ENCODE results near the gene AHNAK. TPM values are rescaled to one million over a fixed set of nuclear protein-coding genes. Genes with fewer than 3 reads are reported as not detected.

AHNAK gene
- total RNA-seq, 1 donor from 2014 or later = 432 TPM

GRCh38 chr11:62395885-62396551 lies 150.6 kb downstream of the AHNAK start:
- H3K9me3 ChIP-seq (ENCODE audit: control insufficient read depth in 3 of 3, low read length in 3 of 3) = no peaks in the 10 kb centered on the region
- no peaks in the 10 kb centered on the region for H3K27me3 ChIP-seq (ENCODE audit: control insufficient read depth in 3 of 3, insufficient read depth in 3 of 3, low read length in 3 of 3)
- H3K9ac ChIP-seq (ENCODE audit: low read depth in 1 of 3, low read length in 3 of 3) = no peak overlapping the region
- no peaks in the 10 kb centered on the region for H3K36me3 ChIP-seq (ENCODE audit: control insufficient read depth in 3 of 3, insufficient read depth in 3 of 3, low read length in 3 of 3)
- no peak overlapping the region for H3K27ac ChIP-seq (ENCODE audit: low read depth, low read length)
- H3K4me3 ChIP-seq (ENCODE audit: low read length in 3 of 3) = no peak overlapping the region
- H3K4me1 ChIP-seq (ENCODE audit: control insufficient read depth in 3 of 3, insufficient read depth in 3 of 3, low read length in 3 of 3) = peaks cover 37 to 42% (median 39%) of the 10 kb centered on the region in 3 donors

DNA sequence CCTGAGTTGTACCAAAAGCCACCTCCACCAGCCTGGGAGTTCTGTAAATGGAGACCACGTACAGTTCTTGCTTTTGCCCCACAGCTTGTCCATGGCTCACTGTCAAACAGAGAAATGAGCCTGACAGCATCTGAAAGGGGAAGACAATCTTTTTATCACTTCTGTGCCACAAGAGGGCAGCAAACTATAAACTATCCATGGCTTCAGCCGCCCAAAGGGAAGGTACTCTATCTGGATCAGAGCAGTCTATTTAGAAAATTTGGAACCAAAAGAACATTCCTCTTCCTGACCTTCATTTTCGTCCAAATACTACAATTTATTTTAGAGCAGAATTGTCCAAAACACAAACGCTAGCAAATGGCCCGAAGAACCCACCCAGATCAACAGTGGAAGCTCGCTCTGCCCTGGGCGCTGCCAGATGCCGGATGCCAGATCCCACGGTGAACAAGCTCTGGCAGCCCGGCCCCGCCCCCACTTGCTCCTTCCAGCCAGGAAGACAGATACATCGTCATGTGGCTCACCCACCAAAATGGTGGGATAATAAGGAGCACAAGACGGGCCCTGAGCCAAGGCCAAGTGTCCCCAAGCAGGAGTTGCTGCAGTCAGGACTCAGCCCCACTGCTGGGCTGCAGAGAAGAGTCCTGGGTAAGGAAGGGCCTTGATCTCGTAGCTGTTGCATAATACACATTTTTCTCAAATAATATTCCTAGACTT lies 151.6 kb downstream of the AHNAK start:
- H3K9me3 ChIP-seq (ENCODE audit: control insufficient read depth in 3 of 3, low read length in 3 of 3) = no peaks in the 10 kb centered on the region
- peak overlapping the region; percentile 40 to 62 (median 54) for H3K9ac ChIP-seq (ENCODE audit: low read depth in 1 of 3, low read length in 3 of 3)
- peak overlapping the region; percentile 51 to 67 (median 61) for H3K4me3 ChIP-seq (ENCODE audit: low read length in 3 of 3)
- H3K36me3 ChIP-seq (ENCODE audit: control insufficient read depth in 3 of 3, insufficient read depth in 3 of 3, low read length in 3 of 3) = no peaks in the 10 kb centered on the region
- H3K27me3 ChIP-seq (ENCODE audit: control insufficient read depth in 3 of 3, insufficient read depth in 3 of 3, low read length in 3 of 3) = no peaks in the 10 kb centered on the region
- peak overlapping the region; percentile 5 for H3K27ac ChIP-seq (ENCODE audit: low read depth, low read length)
- H3K4me1 ChIP-seq (ENCODE audit: control insufficient read depth in 3 of 3, insufficient read depth in 3 of 3, low read length in 3 of 3) = peaks cover 27 to 32% (median 29%) of the 10 kb centered on the region in 3 donors

GRCh38 chr11:62393735-62394134 lies 152.9 kb downstream of the AHNAK start:
- Histone ChIP-seq H3K4me3 (ENCODE audit: low read length in 3 of 3) (no peak overlapping the region), H3K9ac (ENCODE audit: low read depth in 1 of 3, low read length in 3 of 3) (no peak overlapping the region), H3K36me3 (ENCODE audit: control insufficient read depth in 3 of 3, insufficient read depth in 3 of 3, low read length in 3 of 3) (no peaks in the 10 kb centered on the region), H3K9me3 (ENCODE audit: control insufficient read depth in 3 of 3, low read length in 3 of 3) (no peaks in the 10 kb centered on the region), H3K27me3 (ENCODE audit: control insufficient read depth in 3 of 3, insufficient read depth in 3 of 3, low read length in 3 of 3) (no peaks in the 10 kb centered on the region), H3K4me1 (ENCODE audit: control insufficient read depth in 3 of 3, insufficient read depth in 3 of 3, low read length in 3 of 3) (peaks cover 14 to 19% (median 18%) of the 10 kb centered on the region in 3 donors), H3K27ac (ENCODE audit: low read depth, low read length) (no peak overlapping the region)

GRCh38 chr11:62393061-62393611 lies 153.5 kb downstream of the AHNAK start:
- H3K27ac ChIP-seq (ENCODE audit: low read depth, low read length) = no peak overlapping the region

DNA sequence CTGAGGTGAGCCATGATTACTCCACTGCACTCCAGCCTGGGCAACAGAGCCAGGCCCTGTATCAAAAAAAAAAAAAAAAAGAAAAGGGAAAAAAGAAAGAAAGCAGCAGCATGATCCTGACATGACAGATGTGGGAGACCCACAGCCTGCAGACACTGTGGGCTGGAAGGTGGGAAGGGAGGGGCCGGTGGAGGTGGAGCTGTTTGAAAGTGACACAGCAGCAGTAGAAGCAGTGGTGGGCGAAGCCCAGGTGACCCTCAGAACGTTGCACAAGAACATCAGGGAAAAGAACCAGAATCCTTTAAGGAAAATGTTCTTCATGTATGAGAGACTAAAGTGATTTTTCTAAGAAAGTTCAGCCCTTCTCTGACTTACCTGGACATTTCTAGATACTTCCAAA lies 154.1 kb downstream of the AHNAK start:
- peaks cover 4 to 10% (median 8%) of the 10 kb centered on the region in 3 donors for H3K4me1 ChIP-seq (ENCODE audit: control insufficient read depth in 3 of 3, insufficient read depth in 3 of 3, low read length in 3 of 3)
- no peak overlapping the region for H3K9ac ChIP-seq (ENCODE audit: low read depth in 1 of 3, low read length in 3 of 3)
- H3K27me3 ChIP-seq (ENCODE audit: control insufficient read depth in 3 of 3, insufficient read depth in 3 of 3, low read length in 3 of 3) = no peaks in the 10 kb centered on the region
- H3K9me3 ChIP-seq (ENCODE audit: control insufficient read depth in 3 of 3, low read length in 3 of 3) = no peaks in the 10 kb centered on the region
- H3K4me3 ChIP-seq (ENCODE audit: low read length in 3 of 3) = no peak overlapping the region
- no peaks in the 10 kb centered on the region for H3K36me3 ChIP-seq (ENCODE audit: control insufficient read depth in 3 of 3, insufficient read depth in 3 of 3, low read length in 3 of 3)
- H3K27ac ChIP-seq (ENCODE audit: low read depth, low read length) = no peak overlapping the region

More at GRCh38 chr11:62393061-62393611, 153.5 kb downstream of the AHNAK start:
- no peak overlapping the region for H3K4me3 ChIP-seq (ENCODE audit: low read length in 3 of 3)
- H3K9me3 ChIP-seq (ENCODE audit: control insufficient read depth in 3 of 3, low read length in 3 of 3) = no peaks in the 10 kb centered on the region
- no peak overlapping the region for H3K9ac ChIP-seq (ENCODE audit: low read depth in 1 of 3, low read length in 3 of 3)
- no peaks in the 10 kb centered on the region for H3K36me3 ChIP-seq (ENCODE audit: control insufficient read depth in 3 of 3, insufficient read depth in 3 of 3, low read length in 3 of 3)
- H3K4me1 ChIP-seq (ENCODE audit: control insufficient read depth in 3 of 3, insufficient read depth in 3 of 3, low read length in 3 of 3) = peaks cover 8 to 14% (median 12%) of the 10 kb centered on the region in 3 donors
- H3K27me3 ChIP-seq (ENCODE audit: control insufficient read depth in 3 of 3, insufficient read depth in 3 of 3, low read length in 3 of 3) = no peaks in the 10 kb centered on the region

GRCh38 chr11:62391642-62392425 lies 154.8 kb downstream of the AHNAK start:
- Histone ChIP-seq H3K4me1 (ENCODE audit: control insufficient read depth in 3 of 3, insufficient read depth in 3 of 3, low read length in 3 of 3) (peaks cover 4 to 10% (median 8%) of the 10 kb centered on the region in 3 donors), H3K9ac (ENCODE audit: low read depth in 1 of 3, low read length in 3 of 3) (no peak overlapping the region), H3K27me3 (ENCODE audit: control insufficient read depth in 3 of 3, insufficient read depth in 3 of 3, low read length in 3 of 3) (no peaks in the 10 kb centered on the region)

DNA sequence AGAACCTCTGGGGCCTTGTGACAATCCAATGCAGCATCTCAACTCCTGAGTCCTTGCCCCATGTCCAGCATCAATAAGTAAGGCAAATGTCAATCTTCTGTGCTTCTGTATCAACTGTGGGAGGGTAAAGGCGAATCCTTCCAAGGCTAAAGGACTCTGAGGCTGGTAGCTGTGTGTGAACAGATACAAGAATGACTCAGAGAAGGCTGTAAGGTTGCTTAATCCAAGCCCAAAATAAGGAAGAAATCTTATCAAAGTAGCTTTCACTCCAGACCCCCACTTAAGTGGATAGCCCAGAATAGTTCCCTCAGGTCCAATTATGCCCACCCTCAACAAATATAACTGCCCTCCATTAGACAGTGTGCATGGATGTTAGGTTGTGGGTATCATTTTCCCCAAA lies 155.9 kb downstream of the AHNAK start:
- H3K27ac ChIP-seq (ENCODE audit: low read depth, low read length) = no peak overlapping the region
- peak overlapping the region in 1 of 3 donors; percentile 15 for H3K9ac ChIP-seq (ENCODE audit: low read depth in 1 of 3, low read length in 3 of 3)
- no peaks in the 10 kb centered on the region for H3K36me3 ChIP-seq (ENCODE audit: control insufficient read depth in 3 of 3, insufficient read depth in 3 of 3, low read length in 3 of 3)
- no peak overlapping the region for H3K4me3 ChIP-seq (ENCODE audit: low read length in 3 of 3)
- H3K9me3 ChIP-seq (ENCODE audit: control insufficient read depth in 3 of 3, low read length in 3 of 3) = no peaks in the 10 kb centered on the region
- no peaks in the 10 kb centered on the region for H3K27me3 ChIP-seq (ENCODE audit: control insufficient read depth in 3 of 3, insufficient read depth in 3 of 3, low read length in 3 of 3)
- H3K4me1 ChIP-seq (ENCODE audit: control insufficient read depth in 3 of 3, insufficient read depth in 3 of 3, low read length in 3 of 3) = peaks cover 4 to 10% (median 8%) of the 10 kb centered on the region in 3 donors

More at GRCh38 chr11:62391642-62392425, 154.8 kb downstream of the AHNAK start:
- Histone ChIP-seq H3K4me3 (ENCODE audit: low read length in 3 of 3) (no peak overlapping the region), H3K36me3 (ENCODE audit: control insufficient read depth in 3 of 3, insufficient read depth in 3 of 3, low read length in 3 of 3) (no peaks in the 10 kb centered on the region), H3K27ac (ENCODE audit: low read depth, low read length) (no peak overlapping the region), H3K9me3 (ENCODE audit: control insufficient read depth in 3 of 3, low read length in 3 of 3) (no peaks in the 10 kb centered on the region)

- H3K9ac ChIP-seq (ENCODE audit: low read depth in 1 of 3, low read length in 3 of 3) = no peak overlapping the region
- H3K9me3 ChIP-seq (ENCODE audit: control insufficient read depth in 3 of 3, low read length in 3 of 3) = no peaks in the 10 kb centered on the region
These were observed 156.4 kb downstream of the AHNAK start for GRCh38 chr11:62390237-62390636.

DNA sequence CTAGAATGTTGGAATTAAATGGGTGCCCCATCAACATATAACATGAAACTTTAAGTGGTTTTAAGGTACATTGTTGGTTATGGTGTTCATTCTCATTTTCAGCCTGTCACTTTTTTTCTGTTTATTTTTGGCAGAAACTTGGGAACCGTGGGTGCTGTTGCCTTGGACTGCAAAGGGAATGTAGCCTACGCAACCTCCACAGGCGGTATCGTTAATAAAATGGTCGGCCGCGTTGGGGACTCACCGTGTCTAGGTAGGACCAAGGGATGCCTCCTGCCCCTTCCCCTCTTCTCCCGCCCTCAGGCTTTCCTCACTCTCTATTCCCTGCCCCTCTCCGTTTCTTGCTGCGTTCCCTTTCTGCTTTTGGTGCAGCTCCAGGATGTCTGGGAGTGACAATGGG lies 157.6 kb downstream of the AHNAK start:
- Histone ChIP-seq H3K4me1 (ENCODE audit: control insufficient read depth in 3 of 3, insufficient read depth in 3 of 3, low read length in 3 of 3) (no peaks in the 10 kb centered on the region), H3K4me3 (ENCODE audit: low read length in 3 of 3) (no peak overlapping the region), H3K9me3 (ENCODE audit: control insufficient read depth in 3 of 3, low read length in 3 of 3) (no peaks in the 10 kb centered on the region), H3K9ac (ENCODE audit: low read depth in 1 of 3, low read length in 3 of 3) (no peak overlapping the region), H3K27ac (ENCODE audit: low read depth, low read length) (no peak overlapping the region), H3K27me3 (ENCODE audit: control insufficient read depth in 3 of 3, insufficient read depth in 3 of 3, low read length in 3 of 3) (no peaks in the 10 kb centered on the region), H3K36me3 (ENCODE audit: control insufficient read depth in 3 of 3, insufficient read depth in 3 of 3, low read length in 3 of 3) (no peaks in the 10 kb centered on the region)

More at GRCh38 chr11:62390237-62390636, 156.4 kb downstream of the AHNAK start:
- Histone ChIP-seq H3K27me3 (ENCODE audit: control insufficient read depth in 3 of 3, insufficient read depth in 3 of 3, low read length in 3 of 3) (no peaks in the 10 kb centered on the region), H3K27ac (ENCODE audit: low read depth, low read length) (no peak overlapping the region), H3K4me1 (ENCODE audit: control insufficient read depth in 3 of 3, insufficient read depth in 3 of 3, low read length in 3 of 3) (peaks cover 4 to 7% (median 5%) of the 10 kb centered on the region in 3 donors), H3K36me3 (ENCODE audit: control insufficient read depth in 3 of 3, insufficient read depth in 3 of 3, low read length in 3 of 3) (no peaks in the 10 kb centered on the region), H3K4me3 (ENCODE audit: low read length in 3 of 3) (no peak overlapping the region)
